ENCODE data around the gene FAM193B. TPM values are rescaled to one million over a fixed set of nuclear protein-coding genes. Genes with fewer than 3 reads are reported as not detected.

Gene FAM193B
- polyA plus RNA-seq, 1 of the 3 experiments (the other 2 are of a cell fraction), result 48.1 TPM

- Histone ChIP-seq H3K9me3 (no peaks in the 10 kb centered on the region), H3K9me2 (no peaks in the 10 kb centered on the region), H3K9ac (no peak overlapping the region), H3K36me3 (replicated peaks in 1 of 2; ENCODE audit: control insufficient read depth in 1 of 2, insufficient read depth in 2 of 2, low read length in 1 of 2) (peaks cover 5 to 12% of the 10 kb centered on the region in 2 experiments), H3K27me3 (ENCODE audit: insufficient read depth) (no peaks in the 10 kb centered on the region), H3F3A (replicated peaks; ENCODE audit: insufficient read depth) (peaks cover 54% of the 10 kb centered on the region), H4K20me1 (ENCODE audit: insufficient read depth) (peaks cover 32% of the 10 kb centered on the region), H3K27ac (ENCODE audit: low read depth in 2 of 2, low read length in 1 of 2) (peak overlapping the region in 1 of 2 experiments; percentile 31; a peak in 2 of 4 replicates), H3K4me3 (ENCODE audit: low read depth in 2 of 2, low read length in 1 of 2) (no peak overlapping the region), H3K79me2 (ENCODE audit: insufficient read depth) (peaks cover 30% of the 10 kb centered on the region), H2AFZ (ENCODE audit: low read depth) (no peak overlapping the region), H3K4me2 (no peak overlapping the region), H3K4me1 (ENCODE audit: control insufficient read depth in 1 of 2, insufficient read depth in 2 of 2, low read depth in 1 of 2, low read length in 1 of 2) (peaks cover 23 to 78% of the 10 kb centered on the region in 2 experiments)
- CTCF ChIA-PET, result interaction anchor here (1.4 to 20.3 kb wide), 6 partner anchors 10 to 71 kb away, joined by 3 to 215 read pairs (median 20); partner anchors contain the start of gene PDLIM7
- no peak for DNase-seq
- POLR2A ChIA-PET, result interaction anchor here (0.6 kb wide), 1 partner anchor 20 kb away, joined by 3 read pairs; no protein-coding TSS in a partner anchor
- TF ChIP-seq, protein P1, sequence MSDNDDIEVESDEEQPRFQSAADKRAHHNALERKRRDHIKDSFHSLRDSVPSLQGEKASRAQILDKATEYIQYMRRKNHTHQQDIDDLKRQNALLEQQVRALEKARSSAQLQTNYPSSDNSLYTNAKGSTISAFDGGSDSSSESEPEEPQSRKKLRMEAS (IDR thresholded peaks at IDR 0.05; ENCODE audit: low read depth), result no peak
- no peak for TF ChIP-seq ELF1 (IDR thresholded peaks at IDR 0.05)
- TF ChIP-seq FOSL2 (IDR thresholded peaks at IDR 0.05; ENCODE audit: borderline replicate concordance, low read depth), result no peak
- WGBS (ENCODE audit: low lambda C conversion rate), result 92% methylated on average over 4 of the region's 4 CpGs
Measured at GRCh38 chr5:177474846-177475562, 79.4 kb downstream of the FAM193B start.

- Histone ChIP-seq H3K4me1 (ENCODE audit: control insufficient read depth in 1 of 2, insufficient read depth in 2 of 2, low read depth in 1 of 2, low read length in 1 of 2) (peaks cover 31 to 77% of the 10 kb centered on the region in 2 experiments), H3K9me2 (no peaks in the 10 kb centered on the region), H3K27me3 (ENCODE audit: insufficient read depth) (no peaks in the 10 kb centered on the region), H3K9me3 (no peaks in the 10 kb centered on the region), H3K36me3 (replicated peaks in 1 of 2; ENCODE audit: control insufficient read depth in 1 of 2, insufficient read depth in 2 of 2, low read length in 1 of 2) (peaks cover 5 to 14% of the 10 kb centered on the region in 2 experiments), H3K27ac (ENCODE audit: low read depth in 2 of 2, low read length in 1 of 2) (peak overlapping the region; percentile 41 to 45; a peak in 2 of 4 replicates), H3K79me2 (ENCODE audit: insufficient read depth) (peaks cover 39% of the 10 kb centered on the region), H3K4me2 (no peak overlapping the region), H3K4me3 (ENCODE audit: low read depth in 2 of 2, low read length in 1 of 2) (peak overlapping the region in 1 of 2 experiments; percentile 96; a peak in 1 of 4 replicates), H2AFZ (ENCODE audit: low read depth) (no peak overlapping the region), H3K9ac (no peak overlapping the region), H4K20me1 (ENCODE audit: insufficient read depth) (peaks cover 37% of the 10 kb centered on the region), H3F3A (replicated peaks; ENCODE audit: insufficient read depth) (peaks cover 44% of the 10 kb centered on the region)
- ChIA-PET CTCF (interaction anchor here (1.4 to 20.3 kb wide), 6 partner anchors 9 to 70 kb away, joined by 3 to 215 read pairs (median 20); partner anchors contain the start of gene PDLIM7), POLR2A (interaction anchor here (0.8 to 1.1 kb wide), 5 partner anchors 9 to 21 kb away, joined by 3 to 5 read pairs (median 3); no protein-coding TSS in a partner anchor)
- no peak for DNase-seq
- WGBS (ENCODE audit: low lambda C conversion rate), result 82% methylated on average over 7 of the region's 7 CpGs
- TF ChIP-seq TAF1 (IDR thresholded peaks at IDR 0.05; ENCODE audit: borderline replicate concordance, low read depth, low read length) (no peak), RFX5 (IDR thresholded peaks at IDR 0.05; ENCODE audit: low read length) (no peak), EZH2phosphoT487 (IDR thresholded peaks at IDR 0.05; ENCODE audit: borderline replicate concordance, low read depth) (no peak), CHD2 (IDR thresholded peaks at IDR 0.05; ENCODE audit: low read length, partially characterized antibody) (no peak), SMC3 (IDR thresholded peaks at IDR 0.05; ENCODE audit: low read depth, low read length) (no peak), RAD21 (IDR thresholded peaks at IDR 0.05; ENCODE audit: low read length) (no peak), IRF3 (IDR thresholded peaks at IDR 0.05; ENCODE audit: low read depth, low read length) (no peak), MXI1 (IDR thresholded peaks at IDR 0.05; ENCODE audit: low read depth, low read length) (no peak), POLR2AphosphoS5 (IDR thresholded peaks at IDR 0.05; ENCODE audit: low read depth, low read length) (no peak)
- TF ChIP-seq, protein P2, sequence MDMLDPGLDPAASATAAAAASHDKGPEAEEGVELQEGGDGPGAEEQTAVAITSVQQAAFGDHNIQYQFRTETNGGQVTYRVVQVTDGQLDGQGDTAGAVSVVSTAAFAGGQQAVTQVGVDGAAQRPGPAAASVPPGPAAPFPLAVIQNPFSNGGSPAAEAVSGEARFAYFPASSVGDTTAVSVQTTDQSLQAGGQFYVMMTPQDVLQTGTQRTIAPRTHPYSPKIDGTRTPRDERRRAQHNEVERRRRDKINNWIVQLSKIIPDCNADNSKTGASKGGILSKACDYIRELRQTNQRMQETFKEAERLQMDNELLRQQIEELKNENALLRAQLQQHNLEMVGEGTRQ (IDR thresholded peaks at IDR 0.05; ENCODE audit: borderline replicate concordance, low read depth, low read length), result no peak
- TF ChIP-seq, protein P3, sequence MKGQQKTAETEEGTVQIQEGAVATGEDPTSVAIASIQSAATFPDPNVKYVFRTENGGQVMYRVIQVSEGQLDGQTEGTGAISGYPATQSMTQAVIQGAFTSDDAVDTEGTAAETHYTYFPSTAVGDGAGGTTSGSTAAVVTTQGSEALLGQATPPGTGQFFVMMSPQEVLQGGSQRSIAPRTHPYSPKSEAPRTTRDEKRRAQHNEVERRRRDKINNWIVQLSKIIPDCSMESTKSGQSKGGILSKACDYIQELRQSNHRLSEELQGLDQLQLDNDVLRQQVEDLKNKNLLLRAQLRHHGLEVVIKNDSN (IDR thresholded peaks at IDR 0.05; ENCODE audit: borderline replicate concordance, low read depth), result no peak
Measured at GRCh38 chr5:177474002-177474476, 80.3 kb downstream of the FAM193B start.
